Activated CD4-positive, CD25-positive, alpha-beta regulatory T cell (primary cell): ENCODE measurements around the gene MYO5A.
"Not testable (repeated sequence)": the region's sequence is repeated elsewhere in the genome, so short reads cannot be mapped to it uniquely, and the experiment has no call there.

Experiments
- DNase-seq, 4 experiments: peaks; one replicate each; lab custom pipeline; 2025; lab: John Stamatoyannopoulos, UW

MYO5A gene

GRCh38 chr15:52463638-52464037, 65.0 kb downstream of the MYO5A start:
- DNase-seq, result no peak

- no peak for DNase-seq
These were observed 65.8 kb downstream of the MYO5A start for GRCh38 chr15:52462806-52463360.

- DNase-seq, result not testable (repeated sequence)
These were observed 69.0 kb downstream of the MYO5A start for GRCh38 chr15:52459701-52460100.

DNA sequence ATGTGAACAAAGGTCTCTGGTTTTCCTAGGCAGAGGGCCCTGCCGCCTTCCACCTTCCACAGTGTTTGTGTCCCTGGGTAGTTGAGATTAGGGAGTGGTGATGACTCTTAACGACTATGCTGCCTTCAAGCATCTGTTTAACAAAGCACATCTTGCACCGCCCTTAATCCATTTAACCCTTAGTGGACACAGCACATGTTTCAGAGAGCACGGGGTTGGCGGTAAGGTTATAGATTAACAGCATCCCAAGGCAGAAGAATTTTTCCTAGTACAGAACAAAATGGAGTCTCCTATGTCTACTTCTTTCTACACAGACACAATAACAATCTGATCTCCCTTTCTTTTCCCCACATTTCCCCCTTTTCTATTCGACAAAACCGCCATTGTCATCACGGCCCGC, 69.4 kb downstream of the MYO5A start:
- DNase-seq, result not testable (repeated sequence)

- no peak for DNase-seq
These were observed 80.4 kb downstream of the MYO5A start for GRCh38 chr15:52448011-52448890.

DNA sequence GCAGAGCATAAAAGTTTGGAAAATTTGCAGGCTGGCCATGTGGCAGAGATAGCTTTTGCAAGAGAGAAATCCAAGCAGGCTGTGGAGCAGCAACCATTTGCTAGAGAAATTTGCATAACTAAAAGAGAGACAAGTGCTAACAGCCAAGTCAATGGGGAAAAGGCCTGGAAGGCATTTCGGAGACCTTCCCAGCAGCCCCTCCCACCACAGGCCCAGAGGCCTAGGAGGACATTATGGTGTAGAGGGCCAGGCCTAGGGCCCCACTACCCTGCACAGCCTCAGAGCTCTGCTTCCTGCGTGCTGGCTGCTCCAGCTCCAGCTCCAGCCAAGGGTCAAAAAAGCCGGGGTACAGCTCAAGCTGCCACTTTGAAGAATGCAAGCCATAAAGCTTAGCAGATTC, 82.7 kb downstream of the MYO5A start:
- DNase-seq, result no peak

DNA sequence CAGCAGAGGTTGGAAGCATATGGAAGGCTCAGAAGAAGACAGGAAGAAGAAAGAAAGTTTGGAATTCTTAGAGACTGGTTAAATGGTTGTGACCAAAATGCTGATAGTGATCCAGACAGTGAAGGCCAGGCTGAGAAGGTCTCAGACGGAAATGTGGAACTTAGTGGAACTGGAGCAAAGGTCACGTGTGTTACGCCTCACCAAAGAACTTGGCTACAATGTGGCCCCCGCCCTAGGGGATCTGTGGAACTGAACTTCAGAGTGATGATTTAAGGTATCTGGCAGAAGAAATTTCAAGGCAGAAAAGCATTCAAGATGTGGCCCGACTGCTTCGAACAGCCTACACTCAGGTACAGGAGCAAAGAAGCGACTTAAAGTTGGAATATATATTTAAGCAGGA, 83.1 kb downstream of the MYO5A start:
- no peak for DNase-seq

- DNase-seq, result not testable (repeated sequence)
These were observed 85.5 kb downstream of the MYO5A start for GRCh38 chr15:52443205-52443604.

DNA sequence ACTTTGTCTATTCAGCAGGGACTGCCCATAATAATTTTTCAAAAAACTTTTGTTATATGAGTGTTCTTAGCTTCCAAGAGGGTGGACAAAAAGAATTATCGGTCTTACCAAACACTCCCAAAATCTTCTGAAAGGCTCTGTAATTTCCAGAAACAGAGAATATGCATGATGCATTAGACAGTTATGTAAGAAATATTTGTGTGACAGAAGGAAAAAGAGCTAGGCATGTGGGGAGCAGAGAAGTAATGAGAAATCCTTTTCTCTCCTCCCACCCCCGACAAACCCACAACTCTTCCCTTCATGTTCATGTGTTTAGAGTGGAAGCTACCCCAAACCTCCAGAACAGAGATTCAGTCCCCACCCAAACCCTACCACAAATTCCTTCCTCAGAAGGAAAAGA, 86.8 kb downstream of the MYO5A start:
- no peak for DNase-seq

DNA sequence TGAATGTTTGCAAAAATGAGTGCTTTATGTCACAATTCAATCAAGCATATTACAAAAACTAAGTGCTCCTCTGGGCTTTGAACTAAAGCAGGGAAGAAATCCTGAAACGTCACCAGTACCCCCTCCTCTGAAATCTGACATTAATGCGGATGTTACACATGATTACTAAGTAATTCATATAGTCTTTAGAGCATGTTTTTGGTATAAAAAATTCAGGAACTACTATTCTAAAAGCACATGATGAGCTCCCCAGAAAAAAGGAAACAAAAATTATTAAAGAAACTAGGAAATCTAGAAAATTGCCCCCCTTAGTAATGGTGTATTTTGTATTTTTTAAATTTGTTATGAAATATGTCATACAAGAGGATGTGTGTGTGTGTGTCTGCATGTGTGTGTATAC, 87.7 kb downstream of the MYO5A start:
- DNase-seq, result no peak

GRCh38 chr15:52440414-52440813, 88.3 kb downstream of the MYO5A start:
- DNase-seq, result no peak

- DNase-seq, result no peak
These were observed 89.2 kb downstream of the MYO5A start for GRCh38 chr15:52439470-52439869.

- DNase-seq, result not testable (repeated sequence)
These were observed 89.6 kb downstream of the MYO5A start for GRCh38 chr15:52439042-52439441.

GRCh38 chr15:52438047-52438446, 90.6 kb downstream of the MYO5A start:
- no peak for DNase-seq

GRCh38 chr15:52437646-52438045, 91.0 kb downstream of the MYO5A start:
- DNase-seq, result no peak

GRCh38 chr15:52436981-52437380, 91.7 kb downstream of the MYO5A start:
- DNase-seq, result no peak

DNA sequence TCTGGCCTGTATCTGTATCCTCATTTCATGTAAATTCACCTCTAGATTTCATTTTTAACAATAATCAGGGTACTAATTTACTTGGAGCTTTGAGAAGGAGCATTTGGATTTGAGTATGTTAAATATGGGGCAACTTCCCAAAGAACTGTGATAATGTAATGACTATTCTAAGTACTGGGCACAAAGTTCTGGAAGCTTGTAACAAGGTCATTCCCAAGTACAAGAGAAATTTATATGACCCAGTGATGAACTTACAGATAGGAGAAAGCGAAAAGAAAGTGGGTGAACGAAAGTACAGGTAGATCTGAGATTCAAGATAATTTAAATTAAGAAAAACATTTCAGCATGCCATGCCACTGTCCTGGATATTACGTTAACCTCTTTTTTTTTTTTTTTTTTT, 93.8 kb downstream of the MYO5A start:
- no peak for DNase-seq

GRCh38 chr15:52428297-52428696, 100.4 kb downstream of the MYO5A start:
- no peak for DNase-seq

DNA sequence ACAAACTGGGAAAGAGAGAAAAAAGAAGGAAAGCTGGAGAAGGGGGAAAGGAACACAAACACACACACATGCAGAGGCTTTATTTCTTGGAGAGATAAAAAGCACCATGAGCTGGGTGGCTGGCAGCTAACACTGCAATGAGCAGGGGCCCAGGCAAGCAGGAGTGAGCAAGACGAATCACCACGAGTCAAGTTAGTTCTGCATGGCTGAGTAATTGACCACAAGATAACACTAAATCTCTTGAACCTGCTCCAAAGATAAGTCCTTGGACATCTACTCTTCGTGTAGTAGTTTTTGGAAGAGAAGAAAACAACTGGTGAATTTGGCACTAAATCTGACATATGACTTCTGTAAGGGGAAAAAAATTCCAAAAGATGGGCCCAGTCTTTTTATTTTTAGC, 100.9 kb downstream of the MYO5A start:
- DNase-seq, result no peak

DNA sequence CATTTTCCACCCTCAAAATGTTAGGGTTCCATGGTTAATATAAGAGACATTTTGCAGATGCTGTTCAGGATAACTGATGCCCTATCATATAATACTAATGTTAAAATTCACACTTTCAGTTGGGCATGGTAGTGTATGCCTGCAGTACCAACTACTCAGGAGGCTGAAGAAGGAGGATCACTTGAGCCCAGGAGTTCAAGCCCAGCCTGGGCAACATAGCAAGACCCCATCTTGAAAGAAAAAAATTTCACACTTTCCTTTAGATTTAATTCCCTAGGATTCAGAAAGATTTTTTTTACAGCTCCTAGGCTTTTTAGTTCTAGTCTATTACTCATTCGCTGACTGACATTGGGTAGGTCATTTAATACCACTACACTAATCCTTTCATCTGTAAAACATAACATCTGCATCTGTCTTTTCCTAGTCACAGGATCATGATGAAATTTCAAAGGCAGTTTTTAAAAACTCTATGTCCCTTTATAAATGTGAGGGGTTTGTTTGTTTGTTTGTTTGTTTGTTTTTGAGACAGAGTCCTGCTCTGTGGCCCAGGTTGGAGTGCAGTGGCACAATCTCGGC, 103.7 kb downstream of the MYO5A start:
- DNase-seq, result no peak

DNA sequence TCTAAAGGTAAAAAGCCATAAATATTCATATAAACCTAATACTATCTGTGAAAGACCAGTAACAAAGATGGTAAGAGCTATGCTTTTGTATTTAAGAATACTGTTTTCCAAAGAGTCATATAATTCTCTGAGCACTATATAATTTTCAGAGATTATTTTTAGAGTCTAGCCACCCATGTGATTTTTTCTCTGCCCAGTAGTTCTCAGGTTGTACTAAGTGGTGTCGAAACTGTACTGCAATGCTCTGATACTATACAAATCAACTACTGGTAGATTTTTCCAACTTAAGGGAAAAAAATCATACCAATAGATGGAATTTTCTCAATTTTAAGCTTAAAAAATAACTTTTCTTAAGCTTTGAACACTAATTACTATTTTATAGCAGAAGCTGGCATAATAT, 104.8 kb downstream of the MYO5A start:
- no peak for DNase-seq

DNA sequence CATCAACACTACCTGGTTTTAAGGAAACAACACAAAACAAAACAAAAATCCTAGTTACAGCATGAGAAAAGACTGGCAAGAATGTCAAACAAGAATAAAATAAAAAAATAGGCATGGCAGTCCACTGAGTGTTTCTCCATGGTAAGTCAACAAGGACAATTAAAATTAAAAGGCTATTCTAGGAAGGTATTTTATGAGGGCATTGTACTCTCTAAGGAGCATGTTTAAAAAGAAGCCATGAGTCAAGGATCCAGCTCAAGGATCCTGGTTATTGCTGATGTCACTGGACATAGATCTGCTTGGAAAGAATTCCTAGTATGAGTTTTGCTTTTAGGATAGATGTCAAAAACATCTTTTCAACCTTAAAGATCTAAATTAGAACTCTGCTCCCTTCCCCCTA, 106.7 kb downstream of the MYO5A start:
- DNase-seq, result no peak

- DNase-seq, result no peak
These were observed 107.7 kb downstream of the MYO5A start for GRCh38 chr15:52421029-52421428.
